AG09309 (cell line): Measurements from ENCODE around the gene SEMA5A.
A peak's percentile ranks its signal among the peaks of the same experiment; 100 is the strongest.

Experiments
- DNase-seq: peaks from one replicate; pipeline ENCODE4 v3.0.0-alpha.2; 2010; ENCODE audit warnings: low read depth
- H3K4me3 ChIP-seq: 2 replicates; pipeline ENCODE4 v1.5.1; 2011; ENCODE audit warnings: mild to moderate bottlenecking, low read depth, low read length, moderate library complexity; ENCODE audit not compliant: control insufficient read depth
- TF ChIP-seq, protein P1 (sequence below): IDR thresholded peaks from 2 replicates; pipeline ENCODE4 v1.5.1; 2011; ENCODE audit warnings: mild to moderate bottlenecking, low read depth, low read length, inconsistent platforms; ENCODE audit not compliant: insufficient read depth, control insufficient read depth; ENCODE audit errors: missing control alignments

SEMA5A gene

DNA sequence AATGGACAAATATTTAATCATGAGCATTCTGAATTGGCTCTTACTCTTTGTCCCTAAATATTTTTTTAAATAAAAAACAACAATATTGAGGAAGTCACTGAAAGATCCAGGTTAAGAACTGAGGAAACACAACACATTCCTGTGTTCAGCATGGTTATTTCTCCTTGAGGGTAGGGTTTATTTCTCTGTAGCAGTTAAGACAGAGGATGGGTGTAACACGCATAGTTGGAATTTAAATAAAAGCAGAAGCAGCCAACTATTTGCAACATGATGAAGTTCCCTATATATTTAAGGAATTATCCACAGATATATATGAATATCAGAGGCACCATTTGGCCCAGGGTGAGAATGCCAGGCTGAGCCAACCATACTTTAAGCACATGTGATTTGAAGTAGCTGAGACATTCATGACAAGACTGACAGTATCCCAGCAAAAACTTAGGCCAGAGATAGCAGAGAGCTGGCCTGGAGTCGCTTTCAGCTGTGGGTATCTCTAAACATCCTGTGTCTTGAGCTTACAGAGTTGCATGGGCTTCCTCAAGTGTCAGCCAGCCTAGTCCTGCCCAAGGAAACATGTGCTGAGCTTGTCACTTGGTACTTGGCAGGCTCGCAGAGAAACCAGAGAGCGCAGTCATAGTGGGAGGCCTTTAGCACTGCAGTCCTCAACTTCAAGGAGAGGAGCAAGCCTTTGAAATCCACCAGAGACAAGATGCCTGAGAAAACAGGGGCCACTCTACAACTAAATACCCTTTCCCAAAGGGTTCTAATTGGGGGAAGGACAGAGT lies 43.6 kb downstream of the SEMA5A start:
- DNase-seq, result no peak
- TF ChIP-seq, protein P1, sequence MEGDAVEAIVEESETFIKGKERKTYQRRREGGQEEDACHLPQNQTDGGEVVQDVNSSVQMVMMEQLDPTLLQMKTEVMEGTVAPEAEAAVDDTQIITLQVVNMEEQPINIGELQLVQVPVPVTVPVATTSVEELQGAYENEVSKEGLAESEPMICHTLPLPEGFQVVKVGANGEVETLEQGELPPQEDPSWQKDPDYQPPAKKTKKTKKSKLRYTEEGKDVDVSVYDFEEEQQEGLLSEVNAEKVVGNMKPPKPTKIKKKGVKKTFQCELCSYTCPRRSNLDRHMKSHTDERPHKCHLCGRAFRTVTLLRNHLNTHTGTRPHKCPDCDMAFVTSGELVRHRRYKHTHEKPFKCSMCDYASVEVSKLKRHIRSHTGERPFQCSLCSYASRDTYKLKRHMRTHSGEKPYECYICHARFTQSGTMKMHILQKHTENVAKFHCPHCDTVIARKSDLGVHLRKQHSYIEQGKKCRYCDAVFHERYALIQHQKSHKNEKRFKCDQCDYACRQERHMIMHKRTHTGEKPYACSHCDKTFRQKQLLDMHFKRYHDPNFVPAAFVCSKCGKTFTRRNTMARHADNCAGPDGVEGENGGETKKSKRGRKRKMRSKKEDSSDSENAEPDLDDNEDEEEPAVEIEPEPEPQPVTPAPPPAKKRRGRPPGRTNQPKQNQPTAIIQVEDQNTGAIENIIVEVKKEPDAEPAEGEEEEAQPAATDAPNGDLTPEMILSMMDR, result no peak
- no peak overlapping the region for H3K4me3 ChIP-seq

DNA sequence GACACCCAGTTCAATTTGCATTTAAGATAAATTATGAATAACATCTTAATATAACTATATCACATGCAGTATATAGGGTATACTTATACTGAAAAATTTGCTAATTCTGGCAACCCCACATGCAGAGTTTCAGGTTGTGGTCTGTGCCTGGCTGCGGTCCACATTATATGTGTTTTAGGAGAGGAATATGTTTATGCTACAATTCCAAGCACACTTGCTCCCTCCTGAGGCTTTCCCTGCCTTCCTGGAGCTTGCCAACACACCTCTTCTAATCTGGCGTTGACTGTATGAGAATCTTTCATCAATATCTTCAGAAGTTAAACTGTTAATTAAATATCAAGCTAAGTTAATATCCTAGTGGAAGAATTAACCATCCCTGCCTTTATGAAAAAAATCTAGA lies 45.2 kb downstream of the SEMA5A start:
- TF ChIP-seq, protein P1, result peak; percentile 6
- H3K4me3 ChIP-seq, result no peak overlapping the region
- no peak for DNase-seq

- H3K4me3 ChIP-seq, result no peak overlapping the region
- no peak for DNase-seq
- TF ChIP-seq, protein P1, result no peak
Measured at GRCh38 chr5:9500193-9500592, 45.7 kb downstream of the SEMA5A start.

GRCh38 chr5:9499498-9499876 lies 46.4 kb downstream of the SEMA5A start:
- no peak for DNase-seq
- no peak overlapping the region for H3K4me3 ChIP-seq
- TF ChIP-seq, protein P1, result no peak

DNA sequence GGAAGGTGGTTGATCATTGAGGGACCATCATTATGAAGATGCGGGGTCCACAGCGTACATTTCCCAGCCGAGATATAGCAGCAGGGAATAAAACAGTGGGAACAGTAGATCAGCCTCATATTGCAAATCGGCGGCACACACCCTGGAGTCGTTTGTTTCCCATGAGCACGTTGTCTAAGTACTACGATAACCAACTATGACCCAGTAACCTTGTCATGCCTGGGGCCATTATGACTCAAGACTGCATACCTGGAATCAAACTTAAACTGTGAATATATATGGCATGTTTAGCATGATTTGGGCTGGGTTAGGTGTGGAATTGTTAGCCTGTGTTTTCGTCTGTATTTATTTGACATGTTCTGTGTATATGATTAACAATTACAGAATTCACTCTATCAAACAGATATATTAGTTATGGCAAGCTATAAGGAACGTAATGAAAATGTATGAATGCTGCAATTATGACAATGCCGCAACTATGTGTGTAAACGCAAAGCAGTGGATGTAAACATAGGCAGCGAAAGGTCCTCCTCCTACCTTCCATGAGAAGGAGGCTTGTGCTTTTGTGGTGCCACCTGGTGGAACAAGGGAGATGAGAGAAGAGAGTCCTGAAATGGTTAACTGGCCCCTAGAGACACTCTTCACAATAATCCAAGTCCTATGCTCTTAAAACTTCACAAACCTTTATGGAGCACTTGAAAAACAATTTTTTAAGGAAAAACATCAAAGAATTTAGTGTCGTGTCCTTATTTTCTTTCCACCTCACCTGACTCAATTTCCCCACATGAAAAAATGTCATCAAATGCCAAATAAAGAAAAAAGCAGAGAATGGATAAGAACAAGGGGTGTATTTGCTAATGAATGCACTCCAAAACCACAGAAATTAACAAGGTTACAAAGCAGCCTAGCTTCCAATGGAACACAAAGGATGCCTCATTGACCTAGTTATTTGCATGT lies 47.1 kb downstream of the SEMA5A start:
- TF ChIP-seq, protein P1, result peak; percentile 48
- no peak for DNase-seq
- H3K4me3 ChIP-seq, result no peak overlapping the region

GRCh38 chr5:9497347-9497746 lies 48.5 kb downstream of the SEMA5A start:
- no peak overlapping the region for H3K4me3 ChIP-seq
- no peak for DNase-seq

More at GRCh38 chr5:9497347-9497746, 48.5 kb downstream of the SEMA5A start:
- TF ChIP-seq, protein P1, result no peak
